GM19193 (cell line): ENCODE measurements around the gene DNAH1.

ENCODE experiments used
- POLR2A ChIP-seq: IDR thresholded peaks from 4 replicates; pipeline ENCODE4 v1.6.1; 2011; ENCODE audit not compliant: insufficient read depth, insufficient read length; ENCODE audit errors: extremely low read depth

The DNAH1 gene

GRCh38 chr3:52430416-52430810 lies 114.3 kb downstream of the DNAH1 start:
- TF ChIP-seq POLR2A, result no peak

- TF ChIP-seq POLR2A, result no peak
Observed at GRCh38 chr3:52431459-52432223, 115.5 kb downstream of the DNAH1 start.

GRCh38 chr3:52432225-52432624 lies 116.1 kb downstream of the DNAH1 start:
- no peak for TF ChIP-seq POLR2A

GRCh38 chr3:52432691-52433141 lies 116.6 kb downstream of the DNAH1 start:
- TF ChIP-seq POLR2A, result no peak

- TF ChIP-seq POLR2A, result no peak
Observed at GRCh38 chr3:52433328-52433995, 117.3 kb downstream of the DNAH1 start.

GRCh38 chr3:52433996-52434479 lies 117.9 kb downstream of the DNAH1 start:
- no peak for TF ChIP-seq POLR2A

GRCh38 chr3:52434491-52435115 lies 118.5 kb downstream of the DNAH1 start:
- TF ChIP-seq POLR2A, result no peak

GRCh38 chr3:52435246-52436101 lies 119.4 kb downstream of the DNAH1 start:
- TF ChIP-seq POLR2A, result no peak

GRCh38 chr3:52436500-52437149 lies 120.5 kb downstream of the DNAH1 start:
- TF ChIP-seq POLR2A, result no peak

- TF ChIP-seq POLR2A, result no peak
Observed at GRCh38 chr3:52437326-52438103, 121.4 kb downstream of the DNAH1 start.

- no peak for TF ChIP-seq POLR2A
Observed at GRCh38 chr3:52438104-52438376, 121.9 kb downstream of the DNAH1 start.

GRCh38 chr3:52438579-52439425 lies 122.7 kb downstream of the DNAH1 start:
- no peak for TF ChIP-seq POLR2A

- TF ChIP-seq POLR2A, result no peak
Observed at GRCh38 chr3:52439426-52440248, 123.5 kb downstream of the DNAH1 start.

- TF ChIP-seq POLR2A, result no peak
Observed at GRCh38 chr3:52440249-52440551, 124.1 kb downstream of the DNAH1 start.
